Measurements from ENCODE around the gene TRIM31.

- TF ChIP-seq GATA2 (IDR thresholded peaks at IDR 0.05; ENCODE audit: low read depth, low read length) (no peak), GATA3 (IDR thresholded peaks at IDR 0.05; ENCODE audit: low read depth, low read length) (no peak)
These were observed 19.1 kb upstream of the TRIM31 start for GRCh38 chr6:30131947-30132497.

All from SH-SY5Y (cell line).